Stimulated activated CD8-positive, alpha-beta memory T cell treated with anti-CD3 and anti-CD28 coated beads, Interleukin-15, amount 100 ng/mL, for 1 hour (primary cell): ENCODE results near the gene PRRT1.

Experiments
- DNase-seq: peaks from one replicate; pipeline ENCODE4 v3.0.0-alpha.2; 2020; ENCODE audit warnings: low read depth

PRRT1 gene

DNA sequence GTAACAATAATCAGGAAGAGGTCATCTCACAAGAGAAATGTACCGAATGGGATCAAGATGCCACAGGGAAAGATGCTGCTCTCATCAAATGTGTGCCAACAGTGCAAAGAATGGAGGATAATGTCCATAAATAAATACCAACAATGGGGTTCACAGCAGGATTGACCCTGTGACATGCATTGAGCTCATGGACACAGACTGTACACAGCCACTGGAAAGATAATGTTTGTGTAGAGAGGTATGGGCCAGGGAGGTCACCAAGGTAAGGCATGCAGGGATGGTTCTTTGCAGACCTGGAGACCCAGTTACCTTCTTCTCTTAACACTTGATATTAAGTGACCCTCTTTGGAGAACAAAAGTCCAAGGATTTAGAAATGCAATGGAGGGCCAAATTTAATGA, 22.7 kb upstream of the PRRT1 start:
- DNase-seq: no peak

DNA sequence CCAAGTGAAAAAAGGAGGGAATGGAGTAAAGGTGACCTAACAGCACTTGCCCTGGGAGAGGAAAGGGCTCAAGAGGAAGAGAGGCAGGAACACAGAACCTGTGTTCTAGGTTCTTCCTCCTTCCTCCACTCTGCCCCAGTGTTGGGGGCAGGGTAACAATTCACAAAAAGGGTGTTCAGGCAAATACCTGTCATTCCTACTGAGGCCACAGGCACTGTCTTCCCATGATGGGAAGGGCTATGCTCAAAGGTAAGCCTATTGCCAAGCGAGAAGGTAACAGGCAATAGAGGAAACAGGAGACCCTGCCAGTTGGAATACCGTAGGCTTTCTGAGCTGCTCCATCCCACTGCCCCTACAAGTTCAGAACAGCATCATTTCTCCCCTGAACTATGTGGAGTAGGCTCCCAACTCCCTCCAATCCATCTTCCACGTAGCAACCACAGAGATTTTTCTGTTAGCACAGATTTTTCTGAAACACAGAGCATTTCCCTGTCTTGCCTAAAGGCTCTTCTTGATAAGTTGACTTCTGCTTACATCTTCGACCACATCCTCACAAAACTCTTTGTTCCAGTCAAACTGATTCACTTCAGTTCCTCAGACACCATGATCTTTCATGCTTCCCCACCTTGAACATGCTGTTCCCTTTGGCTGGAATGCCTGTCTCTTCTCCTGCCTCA, 21.4 kb upstream of the PRRT1 start:
- no peak for DNase-seq

DNA sequence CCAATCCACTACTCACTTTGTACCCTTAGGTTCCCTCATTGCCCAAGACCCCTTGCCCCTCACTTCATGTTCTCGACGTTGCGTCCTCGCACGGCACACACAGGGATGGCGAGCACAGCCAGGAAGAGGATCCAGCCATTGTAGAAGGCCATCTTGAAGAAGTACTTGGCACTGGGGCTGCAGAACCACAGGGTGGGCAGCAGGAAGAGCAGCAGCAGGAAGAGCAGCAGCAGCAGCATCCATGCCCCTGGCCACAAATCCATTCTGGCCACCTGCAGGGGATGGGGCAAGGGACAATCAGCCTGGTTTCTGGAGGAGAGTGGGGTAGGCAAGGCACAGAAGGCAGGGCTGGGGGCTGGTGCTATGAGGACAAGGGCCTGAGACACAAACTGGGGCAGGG, 19.5 kb upstream of the PRRT1 start:
- no peak for DNase-seq

DNA sequence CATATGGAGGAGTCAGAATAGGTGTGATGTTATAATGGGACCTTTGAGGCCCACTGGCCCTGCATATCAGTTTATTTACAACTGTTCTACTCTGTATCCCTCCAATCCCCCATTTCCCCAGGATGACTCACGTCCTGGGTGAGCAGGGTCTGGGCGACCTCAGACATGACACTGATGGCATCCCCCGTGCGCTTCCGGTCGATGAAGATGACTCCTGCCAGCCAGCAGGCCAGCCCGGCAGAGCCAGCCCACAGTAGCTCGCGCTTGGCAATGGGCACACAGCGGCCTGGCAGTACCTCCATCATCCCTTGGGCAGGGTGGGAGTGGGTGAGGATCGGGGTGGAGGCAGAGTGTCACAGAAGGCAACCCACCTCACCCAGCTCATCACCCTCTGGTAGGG, 18.6 kb upstream of the PRRT1 start:
- no peak for DNase-seq

DNA sequence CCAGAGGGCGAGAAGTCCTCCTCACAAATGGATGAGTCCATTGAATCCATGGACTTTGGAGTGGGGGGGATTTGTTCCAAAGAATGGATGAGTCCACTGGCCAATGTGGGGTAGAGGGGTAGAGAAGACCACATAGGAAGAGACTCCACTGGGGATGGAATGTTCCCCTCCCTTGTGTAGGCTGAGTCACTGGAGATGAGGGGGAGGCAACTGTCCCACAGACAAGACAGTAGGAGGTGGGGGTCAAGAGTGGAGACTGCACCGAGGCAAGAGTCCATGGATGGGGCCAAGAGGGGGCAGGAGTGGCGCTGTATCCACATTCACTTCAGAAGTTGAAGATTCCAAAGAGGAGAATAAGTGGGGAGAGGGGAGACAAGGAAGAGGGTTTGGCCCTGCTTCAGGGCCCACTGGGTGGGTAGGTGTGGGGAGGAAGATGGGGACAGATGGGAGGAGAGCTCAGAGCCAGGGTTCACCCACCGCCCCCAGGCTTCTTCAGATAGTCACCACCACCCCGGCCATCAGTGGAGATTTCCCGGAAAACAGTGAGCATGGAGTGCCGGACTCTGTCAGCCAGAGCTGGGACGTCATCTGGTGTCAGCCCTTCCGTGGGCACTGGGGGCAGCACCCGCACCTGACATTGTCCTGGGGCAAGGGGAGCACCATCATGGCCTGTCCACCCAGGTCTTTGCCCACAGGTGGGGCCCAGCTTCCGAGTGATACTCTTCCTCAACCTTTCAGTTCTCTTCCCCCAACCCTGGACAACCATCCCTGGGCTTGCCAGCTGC, 17.3 kb upstream of the PRRT1 start:
- DNase-seq: no peak

DNA sequence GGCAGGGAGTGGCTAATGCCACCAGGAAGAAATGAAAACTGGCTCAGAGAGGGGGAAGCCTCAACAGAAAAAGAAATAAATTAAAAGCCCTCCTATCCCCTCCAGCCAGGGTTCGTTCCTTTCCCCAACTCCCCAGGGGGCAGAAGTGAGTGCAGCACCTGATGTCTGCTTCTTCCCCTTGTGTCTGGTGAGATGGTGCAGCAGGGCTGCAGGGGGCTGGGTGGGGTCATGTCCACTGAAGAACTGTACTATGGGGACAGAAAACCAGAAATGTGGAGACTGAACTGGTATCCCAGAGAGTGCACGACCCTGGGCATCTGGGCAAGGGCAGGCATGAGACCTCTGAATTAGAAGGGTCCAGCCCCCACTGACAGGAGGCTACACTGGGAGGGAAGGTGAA, 16.6 kb upstream of the PRRT1 start:
- DNase-seq: no peak

DNA sequence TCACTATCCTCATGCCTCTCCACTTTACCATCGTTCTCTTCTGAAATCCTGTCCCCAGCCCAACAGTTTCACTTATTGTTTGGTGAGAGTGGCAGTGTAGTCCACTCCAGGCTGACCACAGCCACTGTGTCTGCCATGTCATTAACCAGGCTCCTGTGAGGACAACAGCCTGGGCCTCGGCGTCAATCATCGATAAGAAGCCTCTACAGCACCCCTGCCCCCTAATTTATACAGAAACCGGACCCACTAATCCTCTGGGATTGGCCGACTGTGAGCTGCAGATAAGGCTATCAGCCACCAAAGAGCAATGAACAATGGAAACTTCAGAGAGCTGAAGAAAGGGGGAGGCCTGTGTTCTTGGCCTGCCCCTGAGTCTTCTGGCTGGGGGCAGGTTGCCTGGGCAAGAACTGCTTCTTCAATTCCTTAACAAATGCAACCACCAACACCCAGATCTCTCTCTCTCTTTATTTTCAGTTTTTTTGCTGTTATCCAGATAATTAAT, 16.1 kb upstream of the PRRT1 start:
- no peak for DNase-seq

DNA sequence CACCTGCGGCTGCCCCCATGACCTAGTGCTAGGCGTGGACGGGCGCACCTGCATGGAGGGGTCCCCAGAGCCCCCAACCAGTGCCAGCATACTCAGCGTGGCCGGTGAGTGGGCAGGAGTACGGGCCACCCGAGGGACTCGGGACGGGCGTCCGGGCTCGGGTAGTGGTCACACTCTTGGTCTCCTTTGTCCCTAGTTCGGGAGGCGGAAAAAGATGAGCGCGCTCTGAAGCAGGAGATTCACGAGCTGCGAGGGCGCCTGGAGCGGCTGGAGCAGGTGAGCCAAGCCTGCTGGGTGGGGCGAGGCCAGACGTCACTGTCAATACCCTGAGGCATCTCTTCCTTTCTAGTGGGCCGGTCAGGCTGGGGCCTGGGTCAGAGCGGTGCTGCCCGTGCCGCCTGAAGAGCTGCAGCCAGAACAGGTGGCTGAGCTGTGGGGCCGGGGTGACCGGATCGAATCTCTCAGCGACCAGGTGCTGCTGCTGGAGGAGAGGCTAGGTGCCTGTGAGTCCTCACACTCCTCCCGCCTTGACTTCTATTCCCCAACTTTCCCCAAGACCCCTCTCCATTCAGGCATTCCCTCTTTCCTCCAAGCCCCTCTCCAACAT, 15.5 kb upstream of the PRRT1 start:
- no peak for DNase-seq

DNA sequence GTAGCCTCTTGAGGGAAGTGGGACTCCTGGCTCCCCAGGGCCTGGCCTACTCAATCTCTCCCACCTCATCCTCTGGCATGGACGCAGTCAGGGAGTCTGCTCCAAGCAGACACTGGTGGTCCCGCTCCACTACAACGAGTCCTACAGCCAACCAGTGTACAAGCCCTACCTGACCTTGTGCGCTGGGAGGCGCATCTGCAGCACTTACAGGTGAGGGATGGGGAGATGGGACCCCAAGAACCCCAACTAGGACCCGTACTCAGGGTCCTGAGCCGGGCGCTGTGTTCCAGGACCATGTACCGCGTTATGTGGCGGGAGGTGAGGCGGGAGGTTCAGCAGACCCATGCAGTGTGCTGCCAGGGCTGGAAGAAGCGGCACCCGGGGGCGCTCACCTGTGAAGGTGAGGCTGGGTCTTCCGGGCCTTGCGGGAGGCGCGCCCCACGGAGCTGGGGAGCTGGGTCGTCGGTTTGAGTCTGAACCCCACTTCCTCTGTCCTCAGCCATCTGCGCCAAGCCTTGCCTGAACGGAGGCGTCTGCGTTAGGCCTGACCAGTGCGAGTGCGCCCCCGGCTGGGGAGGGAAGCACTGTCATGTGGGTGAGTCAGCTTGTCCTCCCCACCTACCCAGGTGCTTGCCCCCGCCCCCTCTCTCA, 14.8 kb upstream of the PRRT1 start:
- no peak for DNase-seq

DNA sequence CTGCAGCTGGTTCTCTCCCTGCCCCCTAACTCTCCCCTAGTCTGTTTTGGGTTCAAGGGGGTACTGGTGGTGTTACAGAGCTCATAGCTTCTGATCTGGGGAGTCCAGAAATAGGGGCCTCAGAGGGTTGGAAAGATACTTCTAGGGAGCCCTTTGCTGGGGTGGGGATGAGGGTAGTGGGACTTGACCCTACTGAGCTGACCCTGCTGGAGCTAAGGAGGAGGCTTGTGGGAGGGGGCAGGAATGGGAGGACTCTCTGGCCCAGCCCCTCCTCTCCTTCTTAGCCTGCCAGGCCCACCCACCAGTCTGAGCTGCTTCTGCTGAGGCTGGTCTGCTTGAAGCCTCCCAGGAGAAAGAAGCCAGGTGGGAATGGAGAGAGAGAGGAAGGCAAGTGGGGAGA, 12.6 kb upstream of the PRRT1 start, which contains the start of gene EGFL8:
TSS of gene EGFL8 (plus strand) at position 301 of the 400 bp plus-strand sequence. CDS start 1,571 bp downstream, outside the sequence.
- no peak for DNase-seq

DNA sequence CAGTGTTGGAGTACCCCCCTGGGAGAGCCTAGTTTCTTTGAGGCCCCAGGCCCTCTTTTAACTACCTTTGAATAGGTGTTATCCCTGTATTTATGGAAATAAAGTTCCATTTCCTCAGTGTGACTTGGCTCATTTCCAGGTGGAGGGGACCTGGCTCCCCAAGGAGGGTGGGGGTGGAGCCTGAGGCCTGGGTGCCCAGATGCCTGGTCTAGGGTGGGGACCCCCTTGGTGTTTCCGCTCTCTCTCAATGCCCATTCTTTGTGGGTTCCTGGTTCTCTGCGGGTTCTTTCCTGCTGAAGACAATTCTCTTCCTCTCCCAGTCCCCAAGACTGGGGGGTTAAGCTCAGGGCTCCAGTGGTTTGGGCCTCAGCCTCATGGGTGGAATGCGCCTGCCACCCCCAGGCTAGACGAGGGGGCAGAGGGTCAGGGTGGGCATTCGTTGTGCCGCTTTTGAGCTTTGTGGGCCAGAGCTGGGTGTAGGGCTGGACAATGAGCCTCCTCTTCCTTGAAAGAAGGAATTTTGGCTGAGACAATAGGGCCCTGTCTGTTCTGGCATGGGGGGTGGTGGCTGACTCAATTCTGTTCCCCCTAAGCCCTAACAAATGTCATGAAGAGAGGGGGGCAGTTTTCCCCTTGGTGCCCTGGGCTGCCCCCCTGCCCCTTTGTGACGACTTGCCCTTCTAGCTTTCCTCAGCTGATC, 12.0 kb upstream of the PRRT1 start:
- no peak for DNase-seq

DNA sequence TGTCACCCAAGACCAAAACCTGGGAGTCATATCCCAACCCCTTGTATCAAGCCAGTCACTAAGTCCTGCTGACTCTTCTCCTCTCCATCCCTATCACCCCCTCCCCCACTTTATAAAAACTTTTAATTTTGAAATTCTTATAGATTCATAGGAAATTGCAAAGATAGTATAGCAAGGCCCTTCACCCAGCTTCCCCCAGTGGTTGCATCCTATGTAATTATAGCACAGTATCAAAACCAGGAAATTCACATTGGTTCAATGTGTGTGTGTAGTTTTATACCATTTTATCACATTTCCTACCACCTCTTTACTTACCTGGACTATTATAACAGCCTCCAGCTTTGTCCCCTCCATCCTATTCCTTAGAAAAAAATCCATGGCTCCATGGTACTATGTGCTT, 6.3 kb upstream of the PRRT1 start:
- no peak for DNase-seq

DNA sequence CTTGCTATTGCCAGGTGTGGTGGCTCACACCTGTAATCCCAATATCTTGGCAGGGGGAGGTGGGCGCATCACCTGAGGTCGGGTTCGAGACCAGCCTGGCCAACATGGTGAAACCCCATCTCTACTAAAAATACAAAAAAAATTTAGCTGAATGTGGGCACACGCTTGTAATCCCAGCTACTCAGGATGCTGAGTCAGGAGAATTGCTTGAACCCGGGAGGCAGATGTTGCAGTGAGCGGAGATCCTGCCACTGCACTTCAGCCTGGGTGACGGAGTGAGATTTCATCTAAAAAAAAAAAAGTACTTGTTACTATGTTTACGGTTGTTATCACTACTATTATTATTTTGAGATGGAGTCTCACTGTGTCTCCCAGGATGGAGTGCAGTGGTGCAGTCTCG, 5.2 kb upstream of the PRRT1 start:
- no peak for DNase-seq

DNA sequence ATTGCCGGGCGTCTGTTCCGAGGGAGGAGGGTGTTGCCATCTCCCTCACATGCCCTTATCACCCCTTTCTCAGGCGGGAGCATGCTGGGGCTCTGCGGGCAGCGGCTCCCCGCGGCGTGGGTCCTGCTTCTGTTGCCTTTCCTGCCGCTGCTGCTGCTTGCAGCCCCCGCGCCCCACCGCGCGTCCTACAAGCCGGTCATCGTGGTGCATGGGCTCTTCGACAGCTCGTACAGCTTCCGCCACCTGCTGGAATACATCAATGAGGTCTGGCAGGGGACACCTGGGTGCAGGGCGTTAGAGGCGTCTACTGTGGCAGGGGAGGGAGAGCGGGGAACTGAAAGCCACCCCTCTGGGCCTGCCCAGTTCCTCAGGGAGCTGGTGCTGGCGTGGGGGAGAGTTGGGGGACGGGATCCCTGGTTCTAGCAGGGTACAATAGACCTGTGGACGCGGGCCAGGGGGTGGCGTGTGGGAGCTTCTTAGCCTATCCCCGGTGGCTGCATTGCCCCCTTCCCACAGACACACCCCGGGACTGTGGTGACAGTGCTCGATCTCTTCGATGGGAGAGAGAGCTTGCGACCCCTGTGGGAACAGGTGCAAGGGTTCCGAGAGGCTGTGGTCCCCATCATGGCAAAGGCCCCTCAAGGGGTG, 2.9 kb upstream of the PRRT1 start:
- DNase-seq: peak; percentile 37

DNA sequence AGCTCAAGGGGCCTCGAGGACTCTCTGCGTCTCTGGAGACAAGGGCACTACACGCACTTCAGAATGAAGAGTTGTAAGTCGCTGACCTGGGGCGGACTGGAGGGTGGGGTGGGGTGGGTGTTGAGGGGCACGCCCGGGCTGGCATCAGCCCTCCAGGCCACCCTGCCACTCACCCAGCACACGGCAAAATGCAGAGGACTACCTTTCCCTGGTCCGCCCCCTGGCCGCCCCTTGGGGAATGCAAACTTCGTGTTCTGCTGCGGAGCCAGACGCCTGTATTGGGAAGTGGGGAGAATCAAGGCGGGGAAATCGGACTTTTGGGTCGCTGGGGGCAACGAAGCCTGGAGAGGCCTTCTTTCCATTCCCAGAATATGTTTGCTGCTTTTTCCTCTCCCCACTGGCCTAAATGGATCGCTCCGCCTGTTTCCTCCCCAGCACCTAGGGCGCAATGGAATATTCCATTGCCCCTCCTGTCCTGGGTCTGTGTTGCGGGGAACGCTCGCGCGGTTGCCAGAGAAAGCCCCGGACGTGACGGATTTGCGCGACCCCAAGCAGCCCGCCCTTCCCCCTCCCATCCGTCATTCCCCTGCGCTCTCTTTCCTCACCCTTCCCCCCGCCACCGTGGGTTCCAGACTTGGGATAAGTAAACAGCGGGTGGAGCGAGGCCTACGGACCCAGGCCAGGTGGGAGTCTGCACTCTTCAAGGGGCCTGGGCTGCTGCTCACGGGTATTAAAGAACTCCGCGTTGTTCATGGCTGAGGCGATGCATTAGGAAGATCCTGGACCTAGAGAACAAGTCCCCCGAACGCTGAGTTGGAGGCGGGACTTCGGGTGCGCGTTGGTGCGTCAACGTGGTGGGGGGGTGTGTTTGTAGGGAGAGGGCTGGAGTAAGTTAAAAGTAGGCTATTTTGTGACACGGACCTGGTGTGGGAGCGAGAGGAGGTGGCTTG, 2.1 kb upstream of the PRRT1 start, which contains the start of gene PPT2:
TSS of gene PPT2 (plus strand) at position 578 of the 950 bp plus-strand sequence. CDS start 454 bp downstream, outside the sequence.
- peak; percentile 58 for DNase-seq

DNA sequence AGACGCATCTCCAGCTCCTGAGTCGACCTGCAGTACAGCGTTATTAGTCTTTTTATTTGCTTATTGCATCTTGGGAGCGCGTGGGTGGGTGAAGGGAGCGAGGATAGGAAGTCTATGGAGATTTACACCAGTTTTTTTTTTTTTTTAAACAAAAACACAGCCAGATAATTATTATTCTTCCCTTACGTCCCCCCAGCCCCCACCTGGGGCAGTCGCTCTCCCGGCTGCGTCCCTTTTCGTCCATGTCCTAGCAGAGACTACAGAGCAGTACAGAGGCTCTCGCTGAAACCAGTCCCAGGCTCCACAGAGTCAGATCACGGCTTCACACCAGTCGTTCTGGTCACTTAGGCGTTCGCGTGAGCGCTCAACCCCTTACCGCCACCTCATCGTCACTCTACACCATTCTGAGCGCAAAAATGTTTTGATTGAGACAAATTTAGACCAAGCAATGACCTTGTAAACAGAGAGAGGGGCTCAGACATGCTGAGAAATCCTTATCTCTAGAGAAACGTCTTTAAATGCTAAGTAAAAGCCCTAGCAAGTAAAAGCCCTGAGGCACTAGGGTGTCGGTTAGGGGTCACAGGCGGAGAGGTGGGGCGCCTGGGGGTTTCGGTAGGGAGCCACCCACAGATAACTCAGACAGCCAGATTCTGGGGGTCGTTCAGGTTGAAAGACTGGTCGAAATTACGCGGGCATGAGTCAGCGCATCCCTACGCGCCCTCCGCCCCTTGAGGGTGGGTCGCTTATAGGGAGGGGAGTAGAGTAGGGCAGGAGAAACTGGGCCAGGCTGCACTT, 1.2 kb upstream of the PRRT1 start:
- DNase-seq: no peak

DNA sequence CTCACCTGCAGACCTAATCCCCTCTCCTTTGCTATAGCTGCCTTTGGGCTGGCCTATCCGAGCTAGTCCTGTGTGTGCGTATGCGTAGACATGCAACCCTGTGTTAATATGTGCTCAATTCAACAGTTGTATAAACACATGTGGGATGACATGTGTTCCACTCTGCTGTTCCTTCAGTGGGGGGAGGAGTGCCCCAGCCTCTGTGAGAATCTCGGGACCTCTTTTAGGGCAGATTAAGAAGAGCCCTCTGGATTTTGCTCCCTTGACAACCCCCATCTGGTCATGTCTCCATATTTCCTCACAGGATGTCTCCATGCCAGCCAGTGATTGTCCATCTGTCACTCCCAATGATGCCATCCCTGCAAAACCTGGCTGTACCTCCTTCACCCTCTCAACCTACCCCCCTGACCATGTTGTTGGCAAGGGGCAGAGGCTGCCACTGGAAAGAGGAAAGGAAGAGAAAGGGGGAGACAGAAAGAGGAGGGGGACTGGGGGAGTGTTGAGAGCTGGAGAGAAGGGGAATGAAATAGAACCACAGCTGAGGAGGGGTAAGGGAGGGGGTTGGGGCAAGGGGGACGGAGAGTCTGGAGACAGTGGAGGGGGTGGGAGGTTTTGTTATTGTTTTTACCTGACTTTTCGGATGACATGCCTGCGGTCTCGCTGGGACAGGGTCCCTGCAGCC, 417 bp downstream of the PRRT1 start:
- DNase-seq: no peak
